ENCODE results near the gene CARD8.

DNA sequence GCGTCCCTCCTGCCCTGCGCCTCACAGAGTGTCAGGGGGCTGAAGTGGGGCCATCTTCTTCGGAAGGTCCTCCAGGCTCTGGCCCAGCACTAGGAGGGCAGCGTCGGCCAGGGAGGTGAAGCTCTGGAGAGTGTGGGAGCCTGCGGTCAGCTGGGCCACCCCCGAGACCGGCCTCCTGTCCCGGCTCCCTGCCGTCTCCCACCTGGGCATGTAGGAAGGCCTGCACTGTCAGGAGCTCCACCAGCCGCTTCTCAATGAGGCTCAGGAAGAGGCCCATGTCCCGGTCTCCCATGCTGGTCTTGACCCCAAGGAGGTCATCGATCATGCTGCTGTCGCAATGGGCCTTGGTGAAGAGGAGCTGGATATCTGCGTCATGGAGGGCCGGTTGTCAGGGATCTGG is 42.3 kb upstream of the CARD8 start:
- TF ChIP-seq CTCF (IDR thresholded peaks at IDR 0.05) (no peak), ZFX (IDR thresholded peaks at IDR 0.05; ENCODE audit: borderline replicate concordance) (no peak)

Measured in 22Rv1 (cell line).